Measurements from ENCODE around the gene COL17A1.

Gene COL17A1

DNA sequence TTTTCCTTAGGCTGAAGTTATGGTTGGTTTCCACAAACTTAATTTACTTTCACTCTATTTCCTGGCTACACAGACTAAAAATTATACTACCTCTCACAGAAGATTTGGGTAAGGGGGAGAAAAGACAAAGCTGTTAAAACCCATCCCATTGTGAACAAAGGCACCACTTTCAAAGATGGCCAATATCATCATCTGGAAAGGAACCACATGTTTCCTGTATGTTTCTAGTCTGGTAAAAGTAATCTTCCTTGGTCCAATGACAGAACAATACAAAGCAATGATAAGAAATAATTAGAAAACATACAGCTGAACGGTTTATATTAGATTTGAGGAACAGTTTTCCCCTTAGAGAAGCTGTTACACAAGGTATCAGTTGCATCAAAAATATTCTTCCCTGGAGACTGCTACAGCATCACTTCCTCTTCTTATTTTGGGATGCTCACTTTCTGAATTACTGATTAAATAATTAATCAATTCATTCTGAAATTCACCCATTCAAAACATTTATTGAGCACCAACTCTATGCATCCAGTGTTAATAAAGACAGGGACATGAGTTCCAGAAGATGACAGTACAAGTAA, 27.8 kb upstream of the COL17A1 start:
- H3K4me1 ChIP-seq (ENCODE audit: control insufficient read depth in 2 of 2, insufficient read depth in 1 of 2, low read depth in 1 of 2, low read length in 2 of 2), result no peaks in the 10 kb centered on the region
- no peak for DNase-seq (ENCODE audit: low spot score)
- no peak overlapping the region for H4K8ac ChIP-seq (ENCODE audit: low read depth, low read length)
- H2BK15ac ChIP-seq (ENCODE audit: low read length), result no peak overlapping the region
- no peak overlapping the region for H2BK12ac ChIP-seq (ENCODE audit: low read length)
- H2BK5ac ChIP-seq (ENCODE audit: low read length), result no peak overlapping the region
- no peak overlapping the region for H3K23ac ChIP-seq (ENCODE audit: low read depth, low read length, poor library complexity)
- H4K91ac ChIP-seq (ENCODE audit: low read depth, low read length, poor library complexity), result no peak overlapping the region
- H3K9ac ChIP-seq (ENCODE audit: low read depth, low read length, poor library complexity), result no peak overlapping the region
- H2AK5ac ChIP-seq (ENCODE audit: low read depth, low read length), result no peak overlapping the region
- peaks cover 0 to 3% of the 10 kb centered on the region in 2 donors for H3K9me3 ChIP-seq (replicated peaks in 1 of 2; ENCODE audit: control insufficient read depth in 2 of 2, insufficient read depth in 1 of 2, low read depth in 1 of 2, low read length in 2 of 2)
- H3K18ac ChIP-seq (ENCODE audit: low read length), result no peak overlapping the region
- no peaks in the 10 kb centered on the region for H3K79me1 ChIP-seq (ENCODE audit: low read depth, low read length)
- no peak overlapping the region for H2AFZ ChIP-seq (ENCODE audit: low read length)
- H3K14ac ChIP-seq (ENCODE audit: low read length), result no peak overlapping the region
- H3K27me3 ChIP-seq (ENCODE audit: control insufficient read depth in 3 of 3, insufficient read depth in 3 of 3, low read depth in 1 of 3, low read length in 3 of 3), result no peaks in the 10 kb centered on the region
- H2BK120ac ChIP-seq (ENCODE audit: low read depth, low read length), result no peak overlapping the region
- no peak overlapping the region for H3K27ac ChIP-seq (replicated peaks; ENCODE audit: low read length)
- no peak overlapping the region for H3K4ac ChIP-seq (ENCODE audit: low read length)
- no CpG with 5 or more reads among the region's 1 CpG for WGBS, 2 donors (ENCODE audit: extremely low coverage in 2 of 2, insufficient read length in 2 of 2, insufficient replicate concordance in 1 of 2)
- no peaks in the 10 kb centered on the region for H3K36me3 ChIP-seq (replicated peaks in 1 of 2; ENCODE audit: control insufficient read depth in 2 of 2, insufficient read depth in 2 of 2, low read length in 2 of 2)
- H3K4me2 ChIP-seq (ENCODE audit: insufficient read depth, low read length, poor library complexity, severe bottlenecking), result no peak overlapping the region
- H3K4me3 ChIP-seq (ENCODE audit: low read length in 2 of 2), result no peak overlapping the region

DNA sequence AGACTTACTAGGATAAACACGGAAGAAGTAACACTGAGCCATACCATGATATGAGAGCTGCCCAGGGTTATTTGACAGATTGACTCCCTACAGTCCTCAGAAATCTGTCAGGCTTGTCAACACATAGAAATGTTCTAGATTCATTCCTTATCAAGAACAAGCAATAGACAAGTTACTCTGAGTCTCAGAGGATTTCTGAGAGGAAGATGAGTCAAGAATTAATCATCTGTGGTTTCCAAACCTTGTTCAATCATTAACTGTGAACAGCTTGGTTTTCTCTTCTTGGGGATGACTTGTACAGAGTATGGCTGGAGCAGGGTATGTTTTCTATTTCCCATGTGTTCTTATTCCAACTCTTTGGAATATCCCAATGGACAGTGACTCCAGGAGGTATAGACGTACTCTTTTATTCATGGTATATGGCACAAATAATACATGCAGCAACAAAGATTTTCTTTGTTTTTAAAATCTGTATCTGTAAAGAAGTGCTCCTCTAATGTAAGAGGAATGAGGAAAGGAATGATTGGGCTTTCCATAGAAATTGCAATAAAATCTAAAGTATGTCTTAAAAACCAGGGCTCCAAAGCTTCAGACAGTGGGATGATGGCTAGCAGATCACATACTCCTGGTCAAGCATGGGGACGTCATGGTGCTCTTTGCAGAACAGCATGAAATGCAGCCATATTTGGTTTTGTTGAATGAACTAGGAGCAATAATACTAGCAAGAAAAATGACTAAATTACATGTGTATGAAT, 24.4 kb upstream of the COL17A1 start:
- Histone ChIP-seq H3K9me3 (replicated peaks in 1 of 2; ENCODE audit: control insufficient read depth in 2 of 2, insufficient read depth in 1 of 2, low read depth in 1 of 2, low read length in 2 of 2) (peaks cover 0 to 3% of the 10 kb centered on the region in 2 donors), H4K91ac (ENCODE audit: low read depth, low read length, poor library complexity) (no peak overlapping the region), H3K4me1 (ENCODE audit: control insufficient read depth in 2 of 2, insufficient read depth in 1 of 2, low read depth in 1 of 2, low read length in 2 of 2) (no peaks in the 10 kb centered on the region), H2BK15ac (ENCODE audit: low read length) (no peak overlapping the region), H3K18ac (ENCODE audit: low read length) (no peak overlapping the region), H3K23ac (ENCODE audit: low read depth, low read length, poor library complexity) (no peak overlapping the region), H3K27ac (replicated peaks; ENCODE audit: low read length) (no peak overlapping the region), H3K27me3 (ENCODE audit: control insufficient read depth in 3 of 3, insufficient read depth in 3 of 3, low read depth in 1 of 3, low read length in 3 of 3) (no peaks in the 10 kb centered on the region), H2AK5ac (ENCODE audit: low read depth, low read length) (no peak overlapping the region), H3K4me3 (ENCODE audit: low read length in 2 of 2) (no peak overlapping the region), H3K36me3 (replicated peaks in 1 of 2; ENCODE audit: control insufficient read depth in 2 of 2, insufficient read depth in 2 of 2, low read length in 2 of 2) (no peaks in the 10 kb centered on the region), H2BK120ac (ENCODE audit: low read depth, low read length) (no peak overlapping the region), H2BK12ac (ENCODE audit: low read length) (no peak overlapping the region), H3K9ac (ENCODE audit: low read depth, low read length, poor library complexity) (no peak overlapping the region), H3K4ac (ENCODE audit: low read length) (no peak overlapping the region), H3K79me1 (ENCODE audit: low read depth, low read length) (no peaks in the 10 kb centered on the region), H2AFZ (ENCODE audit: low read length) (no peak overlapping the region), H4K8ac (ENCODE audit: low read depth, low read length) (no peak overlapping the region), H3K4me2 (ENCODE audit: insufficient read depth, low read length, poor library complexity, severe bottlenecking) (no peak overlapping the region), H2BK5ac (ENCODE audit: low read length) (no peak overlapping the region), H3K14ac (ENCODE audit: low read length) (no peak overlapping the region)
- WGBS, 2 donors (ENCODE audit: extremely low coverage in 2 of 2, insufficient read length in 2 of 2, insufficient replicate concordance in 1 of 2), result no CpG with 5 or more reads among the region's 3 CpGs
- DNase-seq (ENCODE audit: low spot score), result no peak

DNA sequence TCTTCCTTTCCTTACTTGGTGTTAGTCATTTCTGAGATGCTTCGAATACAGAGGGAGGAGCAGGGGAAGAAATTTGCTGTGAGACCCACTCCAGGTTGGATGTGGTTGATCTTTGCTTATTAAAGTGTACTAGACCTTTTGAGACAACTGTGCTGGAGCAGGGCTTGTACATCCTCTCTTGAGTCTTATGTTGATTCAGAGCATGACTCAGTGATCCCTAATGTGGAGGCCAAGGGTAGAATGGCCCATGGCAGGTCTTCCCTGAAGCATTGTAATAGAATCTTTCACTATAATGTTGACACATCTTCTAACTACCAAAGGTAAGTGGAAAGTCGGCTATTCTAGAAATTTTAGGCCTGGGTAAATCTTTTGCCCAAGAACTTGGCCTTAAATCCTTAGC, 19.2 kb upstream of the COL17A1 start:
- Histone ChIP-seq H3K36me3 (replicated peaks in 1 of 2; ENCODE audit: control insufficient read depth in 2 of 2, insufficient read depth in 2 of 2, low read length in 2 of 2) (no peaks in the 10 kb centered on the region), H3K4me3 (ENCODE audit: low read length in 2 of 2) (no peak overlapping the region), H4K8ac (ENCODE audit: low read depth, low read length) (no peak overlapping the region), H2AFZ (ENCODE audit: low read length) (no peak overlapping the region), H3K4me1 (ENCODE audit: control insufficient read depth in 2 of 2, insufficient read depth in 1 of 2, low read depth in 1 of 2, low read length in 2 of 2) (no peaks in the 10 kb centered on the region), H3K27ac (replicated peaks; ENCODE audit: low read length) (no peak overlapping the region), H2BK15ac (ENCODE audit: low read length) (no peak overlapping the region), H3K9ac (ENCODE audit: low read depth, low read length, poor library complexity) (no peak overlapping the region), H3K27me3 (ENCODE audit: control insufficient read depth in 3 of 3, insufficient read depth in 3 of 3, low read depth in 1 of 3, low read length in 3 of 3) (peaks cover 0 to 22% (median 0%) of the 10 kb centered on the region in 3 experiments), H3K23ac (ENCODE audit: low read depth, low read length, poor library complexity) (no peak overlapping the region), H3K4me2 (ENCODE audit: insufficient read depth, low read length, poor library complexity, severe bottlenecking) (no peak overlapping the region), H4K91ac (ENCODE audit: low read depth, low read length, poor library complexity) (no peak overlapping the region), H2AK5ac (ENCODE audit: low read depth, low read length) (no peak overlapping the region), H3K9me3 (replicated peaks in 1 of 2; ENCODE audit: control insufficient read depth in 2 of 2, insufficient read depth in 1 of 2, low read depth in 1 of 2, low read length in 2 of 2) (peaks cover 0 to 3% of the 10 kb centered on the region in 2 donors), H2BK120ac (ENCODE audit: low read depth, low read length) (no peak overlapping the region), H2BK5ac (ENCODE audit: low read length) (no peak overlapping the region), H3K18ac (ENCODE audit: low read length) (no peak overlapping the region), H3K79me1 (ENCODE audit: low read depth, low read length) (no peaks in the 10 kb centered on the region), H3K4ac (ENCODE audit: low read length) (no peak overlapping the region), H2BK12ac (ENCODE audit: low read length) (no peak overlapping the region), H3K14ac (ENCODE audit: low read length) (no peak overlapping the region)
- WGBS, 2 donors (ENCODE audit: extremely low coverage in 2 of 2, insufficient read length in 2 of 2, insufficient replicate concordance in 1 of 2), result no CpG with 5 or more reads among the region's 2 CpGs
- DNase-seq (ENCODE audit: low spot score), result no peak

DNA sequence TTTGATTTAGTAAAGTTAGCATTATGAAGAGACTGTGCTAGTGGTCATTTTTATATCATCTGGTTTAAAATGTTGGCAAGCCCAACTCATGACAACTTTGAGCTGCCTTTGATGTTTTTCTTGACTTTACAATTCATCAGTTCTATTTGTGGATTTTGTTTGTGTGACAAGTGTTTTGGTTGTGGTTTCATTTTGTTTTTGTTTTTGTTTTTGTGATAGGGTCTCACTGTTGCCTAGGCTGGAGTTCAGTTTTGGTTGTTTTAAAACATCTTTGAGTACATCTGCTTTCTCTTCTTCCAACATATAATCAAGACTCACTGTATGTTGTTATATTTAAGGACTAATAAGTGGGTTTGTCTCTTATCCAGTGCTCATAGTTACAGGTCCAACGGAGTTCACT, 18.7 kb upstream of the COL17A1 start:
- Histone ChIP-seq H3K18ac (ENCODE audit: low read length) (no peak overlapping the region), H3K4ac (ENCODE audit: low read length) (no peak overlapping the region), H3K4me2 (ENCODE audit: insufficient read depth, low read length, poor library complexity, severe bottlenecking) (no peak overlapping the region), H4K91ac (ENCODE audit: low read depth, low read length, poor library complexity) (no peak overlapping the region), H3K23ac (ENCODE audit: low read depth, low read length, poor library complexity) (no peak overlapping the region), H3K14ac (ENCODE audit: low read length) (no peak overlapping the region), H2BK15ac (ENCODE audit: low read length) (no peak overlapping the region), H2BK12ac (ENCODE audit: low read length) (no peak overlapping the region), H3K9ac (ENCODE audit: low read depth, low read length, poor library complexity) (no peak overlapping the region), H3K4me1 (ENCODE audit: control insufficient read depth in 2 of 2, insufficient read depth in 1 of 2, low read depth in 1 of 2, low read length in 2 of 2) (no peaks in the 10 kb centered on the region), H3K27me3 (ENCODE audit: control insufficient read depth in 3 of 3, insufficient read depth in 3 of 3, low read depth in 1 of 3, low read length in 3 of 3) (peaks cover 0 to 22% (median 0%) of the 10 kb centered on the region in 3 experiments), H3K36me3 (replicated peaks in 1 of 2; ENCODE audit: control insufficient read depth in 2 of 2, insufficient read depth in 2 of 2, low read length in 2 of 2) (no peaks in the 10 kb centered on the region), H2BK5ac (ENCODE audit: low read length) (no peak overlapping the region), H3K79me1 (ENCODE audit: low read depth, low read length) (no peaks in the 10 kb centered on the region), H3K4me3 (ENCODE audit: low read length in 2 of 2) (no peak overlapping the region), H3K27ac (replicated peaks; ENCODE audit: low read length) (no peak overlapping the region), H4K8ac (ENCODE audit: low read depth, low read length) (no peak overlapping the region), H2AK5ac (ENCODE audit: low read depth, low read length) (no peak overlapping the region), H3K9me3 (replicated peaks in 1 of 2; ENCODE audit: control insufficient read depth in 2 of 2, insufficient read depth in 1 of 2, low read depth in 1 of 2, low read length in 2 of 2) (no peaks in the 10 kb centered on the region), H2AFZ (ENCODE audit: low read length) (no peak overlapping the region), H2BK120ac (ENCODE audit: low read depth, low read length) (no peak overlapping the region)
- DNase-seq (ENCODE audit: low spot score), result no peak
- WGBS, 2 donors (ENCODE audit: extremely low coverage in 2 of 2, insufficient read length in 2 of 2, insufficient replicate concordance in 1 of 2), result no CpG with 5 or more reads among the region's 1 CpG

Data from neuronal stem cell (in vitro differentiated cells).